Fibroblast of lung (primary cell): ENCODE results near the gene RANBP10. TPM values are rescaled to one million over a fixed set of nuclear protein-coding genes. Genes with fewer than 3 reads are reported as not detected.

Experiments
- DNase-seq, 2 donors: peaks; one replicate each; pipeline versions ENCODE4 v3.0.0 to v3.0.0-alpha.2; 2010; ENCODE audit warnings: low read depth in 2 of 2
- H2AFZ ChIP-seq: 2 replicates; pipeline ENCODE4 v1.5.1; 2012; ENCODE audit warnings: low read length, control low read depth, inconsistent platforms
- H3K27ac ChIP-seq: 2 replicates; pipeline ENCODE4 v1.5.1; 2011; ENCODE audit warnings: low read length, control low read depth; ENCODE audit not compliant: insufficient read depth
- H3K27me3 ChIP-seq: 2 replicates; pipeline ENCODE4 v1.5.1; 2011; ENCODE audit warnings: mild to moderate bottlenecking, low read length; ENCODE audit not compliant: control insufficient read depth, insufficient read depth
- H3K36me3 ChIP-seq: 2 replicates; pipeline ENCODE4 v1.5.1; 2011; ENCODE audit warnings: low read length; ENCODE audit not compliant: control insufficient read depth, insufficient read depth
- H3K4me1 ChIP-seq: 2 replicates; pipeline ENCODE4 v1.5.1; 2011; ENCODE audit warnings: low read length; ENCODE audit not compliant: control insufficient read depth, insufficient read depth; ENCODE audit errors: extremely low read depth
- H3K4me2 ChIP-seq: 2 replicates; pipeline ENCODE4 v1.5.1; 2011; ENCODE audit warnings: low read length, control low read depth; ENCODE audit not compliant: insufficient read depth; ENCODE audit errors: extremely low read depth
- H3K4me3 ChIP-seq, 4 experiments: fragments of 200-600 bp in 1 of 4; sonication (generic) in 1 of 4; replicated peaks in 1 of 4; 2 replicates each; pipeline ENCODE4 v1.5.1; 2011 to 2016; ENCODE audit warnings: low read length in 4 of 4, low read depth in 3 of 4, mild to moderate bottlenecking in 3 of 4, control low read depth in 2 of 4, inconsistent platforms in 1 of 4, mixed read lengths in 1 of 4; ENCODE audit not compliant: insufficient read depth in 1 of 4; ENCODE audit errors: control extremely low read depth in 1 of 4
- H3K79me2 ChIP-seq: 2 replicates; pipeline ENCODE4 v1.5.1; 2012; ENCODE audit warnings: mild to moderate bottlenecking, low read length, inconsistent platforms; ENCODE audit not compliant: control insufficient read depth, insufficient read depth
- H3K9ac ChIP-seq: 2 replicates; pipeline ENCODE4 v1.5.1; 2011; ENCODE audit warnings: mild to moderate bottlenecking, low read length, control low read depth; ENCODE audit not compliant: insufficient read depth
- H3K9me3 ChIP-seq: 2 replicates; pipeline ENCODE4 v1.5.1; 2012; ENCODE audit warnings: low read depth, low read length; ENCODE audit not compliant: control insufficient read depth, insufficient read depth
- H4K20me1 ChIP-seq: 2 replicates; pipeline ENCODE4 v1.5.1; 2011; ENCODE audit warnings: low read length; ENCODE audit not compliant: control insufficient read depth, insufficient read depth; ENCODE audit errors: extremely low read depth
- EZH2 ChIP-seq: IDR thresholded peaks from 2 replicates; pipeline ENCODE4 v1.5.1; 2012; ENCODE audit warnings: low read length, control low read depth, mild to moderate bottlenecking; ENCODE audit errors: missing control alignments
- polyA plus RNA-seq, 2 donors: library from polyadenylated mRNA; depleted of rRNA in 1 of 2; stranded (reverse) in 1 of 2; unstranded in 1 of 2; fragments of >200 nt; gene quantifications; 2 replicates each; pipeline ENCODE4 v1.2.1, GENCODE V29; 2011 to 2012; ENCODE audit warnings: missing spikeins in 1 of 2
- total RNA-seq: library from RNA; depleted of rRNA; stranded (reverse); fragments of >200 nt; gene quantifications from 2 replicates; pipeline ENCODE4 v1.2.1, GENCODE V29; 2014
- TF ChIP-seq, protein P1 (sequence below), 2 donors: IDR thresholded peaks in 1 of 2; conservative IDR thresholded peaks in 1 of 2; 1 replicate in 1 of 2; 2 replicates in 1 of 2; pipeline ENCODE4 v1.5.1; 2011 to 2012; ENCODE audit warnings: low read length in 2 of 2, control low read depth in 1 of 2, inconsistent platforms in 1 of 2, low read depth in 1 of 2, mild to moderate bottlenecking in 1 of 2

Gene RANBP10
- total and polyA plus RNA-seq, 2 donors (not counting 1 experiment from before 2014, with no cell fraction given) = 4.6 to 7.1 TPM

DNA sequence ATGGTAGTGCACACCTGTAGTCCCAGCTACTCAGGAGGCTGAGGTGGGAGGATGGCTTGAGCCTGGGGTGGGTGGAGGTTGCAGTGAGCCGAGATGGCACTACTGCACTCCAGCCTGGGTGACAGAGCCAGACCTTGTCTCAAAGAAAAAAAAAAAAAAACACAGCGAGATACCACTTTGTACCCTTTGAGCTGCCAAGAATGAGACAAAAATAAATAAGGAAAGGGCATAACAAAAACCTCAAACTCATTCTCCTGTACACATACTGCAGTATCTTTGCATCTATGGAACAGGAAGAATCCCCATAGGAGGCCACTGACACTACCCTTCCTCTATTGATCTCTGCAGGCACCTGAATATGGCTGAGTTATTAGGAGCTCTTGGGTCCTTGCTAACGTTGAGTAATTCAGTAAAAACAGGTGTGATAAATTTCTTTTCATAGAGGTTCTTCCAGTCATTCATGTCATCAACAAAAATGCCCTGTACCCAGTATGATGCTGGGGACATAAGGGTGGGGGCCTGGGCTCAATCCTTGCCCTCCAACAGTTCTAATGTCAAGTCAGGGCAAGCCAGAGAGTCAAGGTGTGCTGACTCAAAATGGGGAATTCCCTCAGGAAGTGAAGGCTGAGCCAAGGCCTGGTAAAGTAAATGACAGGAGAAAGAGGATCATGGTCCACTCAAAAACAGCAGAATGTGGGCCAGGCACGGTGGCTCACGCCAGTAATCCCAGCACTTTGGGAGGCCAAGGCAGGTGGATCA lies 26.9 kb downstream of the RANBP10 start:
- H3K9me3 ChIP-seq = no peaks in the 10 kb centered on the region
- H3K36me3 ChIP-seq = no peaks in the 10 kb centered on the region
- H3K27me3 ChIP-seq = no peaks in the 10 kb centered on the region
- H3K4me3 ChIP-seq = no peak overlapping the region
- no peak for TF ChIP-seq EZH2
- TF ChIP-seq, protein P1, sequence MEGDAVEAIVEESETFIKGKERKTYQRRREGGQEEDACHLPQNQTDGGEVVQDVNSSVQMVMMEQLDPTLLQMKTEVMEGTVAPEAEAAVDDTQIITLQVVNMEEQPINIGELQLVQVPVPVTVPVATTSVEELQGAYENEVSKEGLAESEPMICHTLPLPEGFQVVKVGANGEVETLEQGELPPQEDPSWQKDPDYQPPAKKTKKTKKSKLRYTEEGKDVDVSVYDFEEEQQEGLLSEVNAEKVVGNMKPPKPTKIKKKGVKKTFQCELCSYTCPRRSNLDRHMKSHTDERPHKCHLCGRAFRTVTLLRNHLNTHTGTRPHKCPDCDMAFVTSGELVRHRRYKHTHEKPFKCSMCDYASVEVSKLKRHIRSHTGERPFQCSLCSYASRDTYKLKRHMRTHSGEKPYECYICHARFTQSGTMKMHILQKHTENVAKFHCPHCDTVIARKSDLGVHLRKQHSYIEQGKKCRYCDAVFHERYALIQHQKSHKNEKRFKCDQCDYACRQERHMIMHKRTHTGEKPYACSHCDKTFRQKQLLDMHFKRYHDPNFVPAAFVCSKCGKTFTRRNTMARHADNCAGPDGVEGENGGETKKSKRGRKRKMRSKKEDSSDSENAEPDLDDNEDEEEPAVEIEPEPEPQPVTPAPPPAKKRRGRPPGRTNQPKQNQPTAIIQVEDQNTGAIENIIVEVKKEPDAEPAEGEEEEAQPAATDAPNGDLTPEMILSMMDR (conservative IDR thresholded peaks at IDR 0.05 in 1 of 2, IDR thresholded peaks at IDR 0.05 in 1 of 2; ENCODE audit: low read depth in 1 of 2, low read length in 2 of 2) = no peak
- H3K4me2 ChIP-seq = no peak overlapping the region
- H2AFZ ChIP-seq = no peak overlapping the region
- H3K4me1 ChIP-seq = no peaks in the 10 kb centered on the region
- H3K9ac ChIP-seq = no peak overlapping the region
- no peaks in the 10 kb centered on the region for H4K20me1 ChIP-seq
- DNase-seq = no peak
- H3K27ac ChIP-seq = no peak overlapping the region
- H3K79me2 ChIP-seq = no peaks in the 10 kb centered on the region

DNA sequence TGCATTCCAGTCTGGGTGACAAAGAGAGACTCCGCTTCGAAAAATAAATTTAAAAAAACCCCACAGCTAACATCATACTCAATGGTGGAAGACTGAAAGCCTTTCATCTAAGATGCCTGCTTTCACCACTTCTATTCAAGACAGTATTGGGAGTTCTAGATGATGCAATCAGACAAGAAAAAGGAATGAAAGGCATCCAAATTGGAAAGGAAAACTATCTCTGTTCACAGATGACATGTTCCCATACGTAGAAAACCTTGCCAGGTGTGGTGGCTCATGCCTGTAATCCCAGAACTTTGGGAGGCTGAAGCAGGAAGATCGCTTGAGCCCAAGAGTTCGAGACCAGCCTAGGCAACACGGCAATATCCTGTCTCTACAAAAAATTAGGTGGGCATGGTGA lies 31.1 kb downstream of the RANBP10 start:
- Histone ChIP-seq H3K4me1 (peaks cover 2% of the 10 kb centered on the region), H3K27me3 (no peaks in the 10 kb centered on the region), H3K9ac (no peak overlapping the region), H3K4me2 (no peak overlapping the region), H3K27ac (no peak overlapping the region), H4K20me1 (no peaks in the 10 kb centered on the region), H3K36me3 (no peaks in the 10 kb centered on the region), H3K79me2 (no peaks in the 10 kb centered on the region), H2AFZ (no peak overlapping the region), H3K9me3 (no peaks in the 10 kb centered on the region), H3K4me3 (no peak overlapping the region)
- no peak for DNase-seq
- no peak for TF ChIP-seq EZH2
- TF ChIP-seq, protein P1 (conservative IDR thresholded peaks at IDR 0.05 in 1 of 2, IDR thresholded peaks at IDR 0.05 in 1 of 2; ENCODE audit: low read depth in 1 of 2, low read length in 2 of 2) = no peak

DNA sequence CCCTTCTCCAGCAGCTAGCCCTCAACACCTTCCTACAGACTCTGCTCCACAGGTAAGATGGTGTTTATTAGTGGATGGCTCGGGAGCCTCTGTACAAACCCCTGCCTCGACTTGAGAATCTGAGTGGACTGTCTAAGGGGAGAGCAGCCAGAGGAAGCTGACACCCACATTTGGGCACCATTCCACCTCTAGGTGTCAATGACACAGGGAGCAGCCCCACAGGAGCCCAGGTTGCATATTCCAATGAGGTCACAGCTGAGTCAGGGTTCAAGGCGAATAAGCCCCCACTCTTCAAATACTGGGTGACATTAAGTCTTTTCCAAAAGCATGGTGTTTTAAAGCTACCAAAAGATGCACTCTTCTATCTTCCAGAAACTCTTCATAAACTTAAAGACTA lies 31.9 kb downstream of the RANBP10 start:
- Histone ChIP-seq H3K36me3 (no peaks in the 10 kb centered on the region), H3K4me2 (no peak overlapping the region), H3K27me3 (no peaks in the 10 kb centered on the region), H3K9ac (no peak overlapping the region), H3K79me2 (no peaks in the 10 kb centered on the region), H3K27ac (no peak overlapping the region), H4K20me1 (no peaks in the 10 kb centered on the region), H2AFZ (no peak overlapping the region), H3K9me3 (no peaks in the 10 kb centered on the region), H3K4me1 (peaks cover 2% of the 10 kb centered on the region), H3K4me3 (no peak overlapping the region)
- TF ChIP-seq, protein P1 (conservative IDR thresholded peaks at IDR 0.05 in 1 of 2, IDR thresholded peaks at IDR 0.05 in 1 of 2; ENCODE audit: low read depth in 1 of 2, low read length in 2 of 2) = no peak
- TF ChIP-seq EZH2 = no peak
- DNase-seq = no peak
